GM13977 (cell line): Measurements from ENCODE around the gene GLTPD2.

Experiments
- DNase-seq: peaks from one replicate; pipeline ENCODE4 v3.0.0; 2012; ENCODE audit warnings: low spot score
- CTCF ChIP-seq: IDR thresholded peaks from 2 replicates; pipeline ENCODE4 v1.5.1; 2012; ENCODE audit warnings: mild to moderate bottlenecking, control low read depth; ENCODE audit not compliant: insufficient read depth; ENCODE audit errors: extremely low read depth, missing control alignments
- in situ Hi-C: fragments of 300-500 bp; cut with MboI; formaldehyde crosslinking; loops from one replicate; pipeline ENCODE4 v1.12.0; 2022; ENCODE audit warnings: low sequenced_read_pairs, low pct_unique_long_range_greater_than_20kb, mixed read lengths, inconsistent platforms; ENCODE audit not compliant: unreplicated experiment

The GLTPD2 gene

GRCh38 chr17:4806456-4806776 lies 17.7 kb downstream of the GLTPD2 start:
- no peak for DNase-seq
- TF ChIP-seq CTCF: no peak
- in situ Hi-C loops: no loop called here

- in situ Hi-C loops: no loop called here
- DNase-seq: peak; percentile 100
These were observed 18.2 kb downstream of the GLTPD2 start, which contains the start of gene PLD2 for GRCh38 chr17:4806777-4807604. TSS of gene PLD2 (plus strand) at chr17:4807152. CDS start at chr17:4807773, 621 bp downstream.

GRCh38 chr17:4807605-4808377 lies 19.0 kb downstream of the GLTPD2 start:
- DNase-seq: no peak
- in situ Hi-C loops: no loop called here
- no peak for TF ChIP-seq CTCF

More at GRCh38 chr17:4806777-4807604, 18.2 kb downstream of the GLTPD2 start, which contains the start of gene PLD2:
- TF ChIP-seq CTCF: no peak

GRCh38 chr17:4808378-4808767 lies 19.6 kb downstream of the GLTPD2 start:
- no peak for TF ChIP-seq CTCF
- in situ Hi-C loops: no loop called here
- no peak for DNase-seq

GRCh38 chr17:4810696-4811290 lies 22.0 kb downstream of the GLTPD2 start:
- DNase-seq: no peak
- in situ Hi-C loops: no loop called here
- TF ChIP-seq CTCF: no peak

- in situ Hi-C loops: no loop called here
- DNase-seq: no peak
- TF ChIP-seq CTCF: no peak
These were observed 22.7 kb downstream of the GLTPD2 start for GRCh38 chr17:4811471-4811870.
